Skin of body (tissue), 2 donors: Measurements from ENCODE around the gene PRKCQ. TPM values are rescaled to one million over a fixed set of nuclear protein-coding genes. Genes with fewer than 3 reads are reported as not detected.

Experiments
- DNase-seq: peaks from one replicate; lab custom pipeline; 2025; lab: John Stamatoyannopoulos, UW
- total RNA-seq: library from RNA; depleted of rRNA; stranded (reverse); fragments of >200 nt; gene quantifications from one replicate; pipeline ENCODE4 v1.2.3, GENCODE V29; 2014

The PRKCQ gene
- total RNA-seq, 1 donor from 2014 or later = 2.7 TPM

DNA sequence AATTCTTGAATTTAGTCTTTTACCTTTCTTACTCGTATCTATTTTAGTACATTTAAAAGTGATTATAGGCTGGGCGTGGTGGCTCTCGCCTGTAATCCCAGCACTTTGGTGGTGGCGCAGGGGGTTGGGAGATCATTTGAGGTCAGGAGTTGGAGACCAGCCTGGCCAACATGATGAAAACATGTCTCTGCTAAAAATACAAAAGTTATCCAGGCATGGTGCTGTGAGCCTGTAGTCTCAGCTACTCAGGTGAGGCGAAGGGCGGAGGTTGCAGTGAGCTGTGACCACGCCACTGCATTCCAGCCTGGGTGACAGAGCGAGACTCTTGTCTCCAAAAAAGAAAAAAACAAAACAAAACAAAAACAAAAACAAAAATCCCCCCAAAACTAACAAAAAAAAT, 12.2 kb downstream of the PRKCQ start:
- no peak for DNase-seq

DNA sequence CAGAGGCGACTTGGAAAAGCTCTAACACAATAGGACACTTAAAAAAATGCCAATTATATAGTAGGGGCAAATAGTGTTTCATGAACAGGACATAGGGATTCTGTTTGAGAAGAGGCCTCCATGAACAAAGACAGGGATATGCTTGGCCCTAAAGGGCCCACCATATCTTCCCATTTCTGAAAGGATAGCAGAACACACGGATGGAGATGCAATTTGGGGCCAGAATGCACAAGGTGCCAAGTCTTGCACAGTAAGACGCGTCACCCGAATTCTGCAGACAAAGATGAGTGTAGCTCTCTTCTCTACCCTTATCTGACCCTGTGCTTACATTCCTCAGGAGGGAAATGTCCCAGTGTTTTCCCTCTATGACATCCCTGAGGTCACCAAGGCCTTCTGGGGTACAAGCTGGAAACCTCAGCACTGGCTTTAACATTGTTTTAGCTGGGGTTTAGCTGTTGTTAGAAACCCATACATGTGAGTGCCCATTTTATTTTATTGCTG, 12.8 kb downstream of the PRKCQ start:
- DNase-seq = no peak

- no peak for DNase-seq
Observed at GRCh38 chr10:6565588-6565987, 14.5 kb downstream of the PRKCQ start.

DNA sequence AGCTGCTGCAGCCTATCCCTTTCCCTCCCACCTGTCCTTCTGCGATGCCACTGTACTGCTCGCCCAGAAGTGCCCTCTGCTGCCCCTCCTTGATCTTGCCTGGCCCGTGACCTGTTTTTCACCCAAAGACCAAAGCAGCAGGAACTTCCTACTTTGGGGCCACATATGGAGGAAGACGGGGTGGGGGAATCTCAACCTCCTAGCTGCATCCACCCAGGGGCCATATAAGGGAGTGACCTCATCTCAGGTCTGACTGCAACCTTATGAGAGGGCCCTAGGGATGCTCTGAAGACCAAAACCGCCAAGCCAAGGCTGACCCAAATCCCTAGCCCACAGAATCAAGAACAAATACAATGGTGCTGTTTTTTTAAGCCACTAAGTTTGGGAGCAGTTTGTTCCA, 15.7 kb downstream of the PRKCQ start:
- DNase-seq = no peak

DNA sequence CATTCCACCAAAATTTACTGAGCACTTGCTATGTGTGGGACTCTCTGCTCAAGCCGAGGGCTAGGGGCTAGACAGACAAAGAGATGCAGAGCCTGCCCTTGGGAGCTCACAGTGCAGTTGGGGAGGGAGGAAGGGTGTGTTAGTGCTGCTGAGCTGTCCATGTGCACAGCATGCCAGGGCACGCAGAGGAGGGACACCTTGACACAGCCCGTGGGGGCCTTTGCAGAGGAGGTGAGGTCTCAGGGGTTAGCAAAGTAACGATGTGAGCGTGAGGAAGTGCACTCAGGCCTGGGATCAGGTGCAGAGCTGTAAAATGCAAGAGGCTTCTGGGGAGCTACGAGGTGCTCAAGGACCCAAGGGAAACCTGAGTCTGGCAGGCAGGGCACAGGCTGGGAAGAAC, 16.3 kb downstream of the PRKCQ start:
- no peak for DNase-seq

DNA sequence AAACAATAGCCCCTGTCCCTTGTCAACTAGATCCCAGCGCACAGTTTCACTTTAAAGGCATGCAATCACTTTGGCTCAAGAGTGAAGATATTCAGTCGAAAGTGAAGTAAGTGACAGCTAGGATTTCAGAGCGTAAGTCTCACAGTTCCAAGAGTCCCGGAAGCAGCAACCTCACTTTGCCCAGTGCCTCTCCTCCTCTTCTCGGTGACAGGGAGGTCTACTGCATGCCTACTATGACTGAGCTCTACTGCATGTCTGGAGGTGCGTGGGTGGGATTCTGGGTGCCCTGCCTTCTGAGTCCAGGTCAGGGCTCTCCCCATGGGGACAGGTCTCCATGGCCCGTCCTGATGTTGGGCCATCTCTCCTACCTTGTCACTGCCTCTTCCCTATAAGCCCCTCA, 17.0 kb downstream of the PRKCQ start:
- no peak for DNase-seq

- DNase-seq = no peak
Observed at GRCh38 chr10:6562221-6562620, 17.9 kb downstream of the PRKCQ start.

- no peak for DNase-seq
Observed at GRCh38 chr10:6561552-6561951, 18.5 kb downstream of the PRKCQ start.

GRCh38 chr10:6558759-6559461, 21.2 kb downstream of the PRKCQ start:
- DNase-seq = no peak

DNA sequence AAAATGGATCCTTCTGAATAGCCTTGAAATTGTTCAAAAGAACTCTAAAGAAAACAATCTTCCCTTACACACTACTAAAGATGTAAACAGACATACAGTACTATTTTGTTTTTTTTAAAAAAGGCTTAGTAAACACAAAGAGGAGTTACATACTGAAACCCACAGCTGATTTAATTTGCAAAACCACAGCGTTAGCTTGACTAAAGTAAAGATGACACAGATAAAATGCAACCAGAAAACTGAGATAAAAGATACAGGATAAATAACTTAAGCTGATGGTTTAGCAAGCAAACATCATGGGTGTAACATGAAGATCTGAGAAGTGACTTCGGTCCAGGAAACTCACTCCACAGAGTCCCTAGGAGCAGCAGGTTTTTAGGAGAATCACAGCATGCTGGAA, 21.8 kb downstream of the PRKCQ start:
- DNase-seq = no peak

DNA sequence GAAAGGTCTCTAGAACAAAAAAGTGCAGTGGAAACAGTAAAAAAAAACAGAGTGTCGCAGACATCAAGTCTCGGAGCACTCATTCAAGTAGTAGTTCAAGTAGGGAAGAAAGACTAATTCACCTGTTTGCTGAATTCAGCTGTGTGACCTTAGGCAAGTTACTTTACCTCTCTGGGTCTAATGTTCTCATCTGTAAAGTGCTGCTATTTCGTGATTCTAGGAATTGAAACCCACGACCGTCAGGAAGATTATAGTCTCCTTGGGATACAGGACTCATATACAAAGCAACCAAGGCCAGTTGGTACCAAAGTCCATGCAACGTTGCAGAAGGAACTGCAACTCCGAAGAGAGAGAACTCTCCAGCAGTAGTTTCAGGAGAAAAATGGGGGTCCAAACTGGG, 26.1 kb downstream of the PRKCQ start:
- no peak for DNase-seq

DNA sequence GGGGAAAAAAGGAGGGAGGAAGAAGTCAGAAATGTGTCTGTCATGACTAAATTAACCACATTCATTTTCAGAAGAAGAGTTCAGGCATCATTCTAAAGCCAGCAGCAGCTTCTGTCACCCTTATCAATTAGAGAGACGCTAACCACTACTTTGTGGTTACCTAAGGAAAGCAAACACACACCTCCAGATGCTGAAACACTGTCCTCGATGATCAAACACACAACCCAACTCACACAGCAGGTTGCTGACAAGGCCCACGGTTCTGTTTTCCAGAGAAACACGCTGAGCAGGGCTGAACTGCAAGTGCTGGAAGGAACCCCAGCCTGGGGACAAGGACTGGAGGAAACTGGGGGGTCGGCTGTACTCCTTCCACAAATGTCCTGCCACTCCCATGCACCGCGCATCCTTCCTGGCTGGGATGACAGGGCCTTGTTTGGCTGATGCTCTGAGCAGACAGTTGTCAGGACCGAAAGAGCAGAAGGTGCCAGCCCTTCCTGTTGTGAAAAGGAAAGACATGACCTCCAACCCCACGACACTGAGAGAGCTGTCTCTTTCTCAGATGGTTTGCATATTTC, 36.6 kb downstream of the PRKCQ start:
- DNase-seq = no peak

DNA sequence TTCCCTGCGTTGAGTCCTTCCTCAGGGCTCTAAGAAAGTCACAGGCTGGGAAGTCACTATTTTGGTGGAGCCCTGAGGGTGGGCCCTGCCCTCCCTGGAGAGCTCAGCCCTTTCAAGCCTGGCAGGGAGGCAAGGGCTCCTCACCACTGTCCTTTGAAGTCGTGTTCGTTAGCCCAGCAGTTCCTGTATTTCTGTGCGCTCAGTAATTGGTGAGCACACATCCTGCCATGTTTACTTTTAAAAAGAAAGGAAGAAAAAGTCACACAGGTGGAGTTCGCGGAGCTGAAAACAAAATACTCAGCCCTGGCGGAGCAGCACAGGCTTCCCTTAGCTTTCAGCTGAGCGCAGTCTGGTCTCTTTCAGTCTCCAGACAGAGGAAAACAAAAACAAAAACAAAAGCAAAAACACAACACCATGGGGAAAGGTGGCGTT, 37.1 kb downstream of the PRKCQ start:
- no peak for DNase-seq

GRCh38 chr10:6539833-6540232, 40.2 kb downstream of the PRKCQ start:
- DNase-seq = no peak

DNA sequence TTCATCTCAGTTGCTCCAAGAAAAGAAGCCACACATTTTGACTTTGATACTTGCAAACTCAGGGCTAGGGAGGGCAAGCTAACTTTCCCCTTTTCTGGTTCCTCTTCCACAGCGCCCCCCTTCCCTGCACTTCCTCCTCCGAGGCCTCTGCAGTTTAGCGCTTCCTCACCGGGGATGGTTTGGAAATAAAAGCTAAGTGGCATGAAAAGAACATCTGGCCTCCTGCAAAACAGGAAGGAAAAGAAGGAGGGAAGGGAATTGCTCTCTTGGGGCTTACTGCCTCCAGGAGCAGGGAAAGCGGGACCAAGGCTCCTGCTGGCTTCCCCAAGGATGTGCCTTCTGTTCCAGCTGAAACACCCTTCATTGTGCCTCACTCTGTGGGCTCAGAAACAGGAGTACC, 42.3 kb downstream of the PRKCQ start:
- DNase-seq = no peak

DNA sequence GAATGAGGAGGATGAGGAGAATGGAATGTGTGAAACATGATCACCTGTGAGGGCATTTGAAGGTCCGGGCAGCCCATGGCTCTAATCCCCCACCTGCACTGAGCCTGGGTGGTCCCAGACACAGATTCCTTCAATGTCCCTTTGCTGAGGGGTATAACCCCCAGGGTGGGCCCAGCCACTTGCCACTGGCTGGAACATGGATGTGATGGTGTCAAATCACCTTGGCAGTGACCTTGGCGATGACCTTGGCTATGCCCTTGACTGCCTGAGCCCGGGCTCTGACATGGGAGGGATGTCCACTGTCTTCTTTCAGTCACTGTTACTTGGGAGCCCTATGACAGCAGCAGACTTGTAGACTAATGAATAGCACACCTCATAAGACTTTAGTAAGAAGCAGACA, 44.0 kb downstream of the PRKCQ start:
- DNase-seq = no peak

DNA sequence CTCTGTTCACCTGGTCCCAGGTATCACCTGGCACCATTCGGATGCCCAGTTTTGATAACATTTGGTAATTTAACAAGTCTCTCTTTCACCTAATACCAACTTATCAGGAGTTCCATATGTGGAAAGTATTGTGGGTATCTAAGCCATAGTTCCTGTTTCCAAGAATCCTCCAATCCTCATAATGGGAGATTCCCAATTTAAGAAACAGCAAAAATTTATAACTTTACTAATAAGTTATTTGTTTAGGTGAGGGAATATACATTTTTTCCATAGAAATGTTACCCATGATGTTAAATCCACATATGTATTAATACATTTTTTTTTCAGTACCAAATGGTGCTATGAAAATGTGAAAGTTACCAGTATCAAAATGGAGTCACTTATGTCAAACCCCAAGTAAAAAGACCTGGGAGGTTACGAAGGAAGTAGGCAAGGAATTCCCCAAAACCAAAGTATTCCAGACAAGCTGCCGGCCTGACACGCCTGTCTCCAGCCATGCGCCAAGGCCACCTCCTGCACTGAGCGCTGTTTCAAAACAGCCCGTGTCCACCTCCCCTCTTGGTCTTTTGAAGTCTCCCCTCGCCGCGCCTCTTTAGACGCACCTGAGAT, 44.8 kb downstream of the PRKCQ start:
- DNase-seq = no peak

DNA sequence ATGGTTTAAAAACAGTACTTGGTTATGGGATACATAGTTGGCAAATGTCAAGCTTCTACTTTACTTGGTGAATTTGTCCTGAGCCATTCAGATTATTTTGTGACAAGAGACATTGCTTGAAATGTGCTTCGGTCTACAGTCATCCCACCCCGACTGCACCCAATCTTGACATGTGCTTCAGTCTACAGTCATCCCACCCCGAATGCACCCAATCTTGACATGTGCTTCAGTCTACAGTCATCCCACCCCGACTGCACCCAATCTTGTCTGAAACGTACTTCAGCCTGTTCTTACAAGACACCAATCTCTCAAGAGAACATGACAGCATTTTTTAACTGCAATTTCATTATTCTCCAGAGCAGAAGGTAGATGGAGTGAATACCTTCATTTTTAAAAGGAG, 47.8 kb downstream of the PRKCQ start:
- no peak for DNase-seq

DNA sequence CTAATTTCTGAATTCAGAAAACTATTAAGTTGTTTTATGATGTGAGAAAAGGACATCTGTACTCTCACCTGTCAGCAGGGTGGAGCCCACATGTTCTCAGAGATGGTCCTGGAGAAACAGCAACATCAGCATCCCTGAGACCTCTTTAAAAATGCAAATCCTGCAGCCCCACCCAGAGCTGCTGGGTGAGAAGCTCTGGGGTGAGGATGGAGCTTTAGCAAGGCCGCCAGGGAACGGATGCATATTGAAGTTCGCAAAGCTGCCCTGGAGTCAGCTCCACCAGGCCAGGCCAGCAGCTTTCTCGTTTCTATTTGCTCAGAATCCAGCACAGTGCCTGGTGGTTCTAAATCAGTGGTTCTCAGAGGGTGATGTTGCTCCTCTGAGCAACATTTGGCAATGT, 49.1 kb downstream of the PRKCQ start:
- no peak for DNase-seq

GRCh38 chr10:6530211-6530840, 49.8 kb downstream of the PRKCQ start:
- DNase-seq = no peak

DNA sequence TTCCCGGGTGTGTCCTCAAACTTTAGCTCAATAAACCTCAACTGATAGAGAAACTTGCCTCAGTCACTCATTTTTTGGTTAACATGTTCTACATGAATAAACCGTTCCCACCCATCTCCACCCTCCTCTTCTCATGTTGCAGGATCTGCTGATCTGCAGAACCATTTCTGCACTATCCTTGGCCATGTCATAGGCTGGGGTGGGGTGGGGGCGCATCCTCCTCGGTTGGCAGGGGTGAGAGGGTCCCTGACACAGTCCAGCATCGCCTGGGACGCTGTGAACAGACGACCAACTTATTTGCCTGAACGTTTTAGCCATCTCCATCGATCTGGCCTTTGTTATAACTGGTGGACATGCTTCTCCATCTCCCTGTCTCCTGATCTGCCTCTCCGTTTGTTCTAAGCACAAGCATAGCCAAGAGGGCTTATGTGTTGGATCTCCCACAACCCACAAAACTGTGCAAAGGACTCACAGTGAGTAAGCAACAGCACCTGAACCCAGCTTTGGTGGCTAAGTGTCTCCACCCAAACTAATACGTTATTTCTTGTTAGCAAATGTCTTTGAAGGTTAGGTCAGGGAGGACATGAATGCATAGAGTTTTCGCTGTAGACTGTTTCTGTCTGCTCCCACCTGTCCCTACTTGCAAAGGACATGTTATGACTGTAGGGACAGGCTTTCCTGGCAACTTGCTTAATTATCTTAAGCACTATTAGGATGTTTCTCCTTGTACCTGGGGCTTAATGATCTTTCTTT, 51.7 kb downstream of the PRKCQ start:
- DNase-seq = no peak
